ENCODE data around the gene FILIP1L.

FILIP1L gene

DNA sequence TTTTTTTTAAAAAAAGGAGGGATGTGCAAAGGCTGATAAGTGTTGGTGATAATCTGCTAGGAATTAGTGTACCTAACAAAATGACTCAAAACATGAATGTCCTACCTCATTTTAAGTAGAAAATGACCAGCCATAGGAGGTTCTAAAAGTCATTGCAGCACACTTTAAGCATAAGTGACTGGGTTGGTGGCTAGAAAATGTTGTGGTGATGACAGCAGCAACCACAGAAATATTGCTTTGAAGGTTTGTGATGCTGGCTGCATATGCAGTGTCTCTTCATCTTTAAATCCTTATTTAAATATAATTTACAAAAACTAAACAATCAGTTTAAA lies 241.4 kb downstream of the FILIP1L start:
- Histone ChIP-seq H3K27ac (ENCODE audit: low read length) (no peak overlapping the region), H2AFZ (ENCODE audit: low read depth, low read length) (no peak overlapping the region), H3K9ac (ENCODE audit: low read depth, low read length) (no peak overlapping the region), H3K4me2 (ENCODE audit: insufficient read depth, low read length) (no peak overlapping the region), H3K9me3 (ENCODE audit: insufficient read depth, low read length, severe bottlenecking) (no peaks in the 10 kb centered on the region), H4K20me1 (ENCODE audit: insufficient read depth, low read length) (peaks cover 19% of the 10 kb centered on the region; the same call in 1 of the 2 replicates), H3K79me2 (ENCODE audit: insufficient read depth, low read length) (no peaks in the 10 kb centered on the region), H3K27me3 (ENCODE audit: insufficient read depth, low read length, poor library complexity) (no peaks in the 10 kb centered on the region), H3K4me3 (ENCODE audit: low read depth in 1 of 2, low read length in 2 of 2) (no peak overlapping the region), H3K4me1 (ENCODE audit: insufficient read depth, low read length) (no peaks in the 10 kb centered on the region), H3K36me3 (ENCODE audit: insufficient read depth, low read length) (no peaks in the 10 kb centered on the region)
- ATAC-seq (ENCODE audit: insufficient read depth, low read depth) (peak; percentile 44; the same call in 1 of the 3 replicates), DNase-seq (no peak)
- TF ChIP-seq, protein P1, sequence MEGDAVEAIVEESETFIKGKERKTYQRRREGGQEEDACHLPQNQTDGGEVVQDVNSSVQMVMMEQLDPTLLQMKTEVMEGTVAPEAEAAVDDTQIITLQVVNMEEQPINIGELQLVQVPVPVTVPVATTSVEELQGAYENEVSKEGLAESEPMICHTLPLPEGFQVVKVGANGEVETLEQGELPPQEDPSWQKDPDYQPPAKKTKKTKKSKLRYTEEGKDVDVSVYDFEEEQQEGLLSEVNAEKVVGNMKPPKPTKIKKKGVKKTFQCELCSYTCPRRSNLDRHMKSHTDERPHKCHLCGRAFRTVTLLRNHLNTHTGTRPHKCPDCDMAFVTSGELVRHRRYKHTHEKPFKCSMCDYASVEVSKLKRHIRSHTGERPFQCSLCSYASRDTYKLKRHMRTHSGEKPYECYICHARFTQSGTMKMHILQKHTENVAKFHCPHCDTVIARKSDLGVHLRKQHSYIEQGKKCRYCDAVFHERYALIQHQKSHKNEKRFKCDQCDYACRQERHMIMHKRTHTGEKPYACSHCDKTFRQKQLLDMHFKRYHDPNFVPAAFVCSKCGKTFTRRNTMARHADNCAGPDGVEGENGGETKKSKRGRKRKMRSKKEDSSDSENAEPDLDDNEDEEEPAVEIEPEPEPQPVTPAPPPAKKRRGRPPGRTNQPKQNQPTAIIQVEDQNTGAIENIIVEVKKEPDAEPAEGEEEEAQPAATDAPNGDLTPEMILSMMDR (IDR thresholded peaks at IDR 0.05; ENCODE audit: borderline replicate concordance, extremely low read depth, low read length, poor library complexity, severe bottlenecking): no peak
- no peak for TF ChIP-seq EZH2 (IDR thresholded peaks at IDR 0.05; ENCODE audit: borderline replicate concordance, low read depth, low read length, severe bottlenecking)

DNA sequence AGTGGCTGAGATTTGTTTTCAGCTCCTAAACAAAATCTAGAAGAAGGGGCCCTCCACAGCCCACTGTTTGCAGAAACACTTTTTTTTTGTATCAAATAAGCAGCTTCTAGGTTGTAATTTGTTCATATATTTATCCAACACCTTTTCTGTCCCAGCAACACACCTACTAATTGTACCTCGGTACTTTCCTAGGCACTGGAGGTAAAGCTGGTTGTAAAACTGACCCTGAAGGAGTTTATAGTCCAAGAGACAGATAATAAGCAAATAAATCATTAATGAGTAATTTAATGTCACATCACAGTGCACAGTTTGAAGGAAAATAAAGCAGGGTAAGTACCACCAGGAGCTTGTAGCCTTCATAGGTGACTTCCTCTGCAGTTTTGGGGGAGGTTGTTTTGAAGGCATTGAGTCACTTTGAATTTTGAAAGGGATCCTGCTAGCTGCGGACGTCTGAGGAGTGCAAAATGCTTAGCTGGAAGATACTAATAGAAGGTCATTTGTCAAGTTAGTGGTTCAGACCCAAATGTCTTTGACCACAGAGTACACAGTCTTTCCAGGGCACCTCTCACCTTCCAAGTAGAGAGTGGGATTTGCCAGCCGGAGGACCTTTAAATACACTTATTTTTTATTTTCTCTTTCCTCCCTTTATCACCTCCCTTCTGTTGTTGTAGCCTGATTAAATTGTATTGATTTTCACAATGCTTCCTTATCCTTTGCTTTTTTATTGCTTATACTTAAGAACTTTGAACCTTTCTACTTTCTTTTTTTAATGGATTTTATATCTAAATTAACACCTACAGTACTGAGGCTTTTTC lies 242.9 kb downstream of the FILIP1L start:
- ATAC-seq (ENCODE audit: insufficient read depth, low read depth): no peak
- H3K36me3 ChIP-seq (ENCODE audit: insufficient read depth, low read length): no peaks in the 10 kb centered on the region
- no peaks in the 10 kb centered on the region for H3K79me2 ChIP-seq (ENCODE audit: insufficient read depth, low read length)
- no peak overlapping the region for H3K4me2 ChIP-seq (ENCODE audit: insufficient read depth, low read length)
- no peak overlapping the region for H3K4me3 ChIP-seq (ENCODE audit: low read depth in 1 of 2, low read length in 2 of 2)
- TF ChIP-seq, protein P1 (IDR thresholded peaks at IDR 0.05; ENCODE audit: borderline replicate concordance, extremely low read depth, low read length, poor library complexity, severe bottlenecking): no peak
- no peak for TF ChIP-seq EZH2 (IDR thresholded peaks at IDR 0.05; ENCODE audit: borderline replicate concordance, low read depth, low read length, severe bottlenecking)
- no peak overlapping the region for H3K27ac ChIP-seq (ENCODE audit: low read length)
- no peak overlapping the region for H2AFZ ChIP-seq (ENCODE audit: low read depth, low read length)
- no peaks in the 10 kb centered on the region for H3K27me3 ChIP-seq (ENCODE audit: insufficient read depth, low read length, poor library complexity)
- H4K20me1 ChIP-seq (ENCODE audit: insufficient read depth, low read length): peaks cover 26% of the 10 kb centered on the region; the same call in 1 of the 2 replicates
- no peak overlapping the region for H3K9ac ChIP-seq (ENCODE audit: low read depth, low read length)
- no peak for DNase-seq
- H3K9me3 ChIP-seq (ENCODE audit: insufficient read depth, low read length, severe bottlenecking): no peaks in the 10 kb centered on the region
- peaks cover 7% of the 10 kb centered on the region for H3K4me1 ChIP-seq (ENCODE audit: insufficient read depth, low read length)

DNA sequence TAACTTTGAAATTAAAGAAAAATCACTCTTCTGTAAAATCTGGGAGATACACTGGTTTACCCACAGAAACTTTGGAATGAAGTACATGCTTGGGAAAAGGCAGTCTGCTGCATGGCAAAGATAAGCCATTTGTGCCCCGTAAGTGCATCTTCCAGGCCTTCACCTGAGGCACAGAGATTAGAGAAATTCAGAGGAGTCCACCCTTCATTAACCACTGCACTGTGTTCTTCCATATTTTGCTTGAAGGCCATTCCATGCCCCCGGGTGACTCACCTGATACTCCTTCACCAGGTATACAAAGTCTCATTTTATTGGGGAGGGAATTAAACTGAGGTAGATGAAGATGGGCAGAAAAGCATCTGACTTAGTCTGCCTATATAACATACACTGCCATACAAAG lies 243.6 kb downstream of the FILIP1L start:
- ATAC-seq (ENCODE audit: insufficient read depth, low read depth): no peak
- H3K36me3 ChIP-seq (ENCODE audit: insufficient read depth, low read length): no peaks in the 10 kb centered on the region
- no peak for DNase-seq
- peaks cover 14% of the 10 kb centered on the region for H3K4me1 ChIP-seq (ENCODE audit: insufficient read depth, low read length)
- no peaks in the 10 kb centered on the region for H3K79me2 ChIP-seq (ENCODE audit: insufficient read depth, low read length)
- peaks cover 26% of the 10 kb centered on the region; the same call in 1 of the 2 replicates for H4K20me1 ChIP-seq (ENCODE audit: insufficient read depth, low read length)
- H3K4me3 ChIP-seq (ENCODE audit: low read depth in 1 of 2, low read length in 2 of 2): no peak overlapping the region
- no peak overlapping the region for H3K9ac ChIP-seq (ENCODE audit: low read depth, low read length)
- no peaks in the 10 kb centered on the region for H3K27me3 ChIP-seq (ENCODE audit: insufficient read depth, low read length, poor library complexity)
- H3K27ac ChIP-seq (ENCODE audit: low read length): no peak overlapping the region
- no peak overlapping the region for H3K4me2 ChIP-seq (ENCODE audit: insufficient read depth, low read length)
- no peak for TF ChIP-seq EZH2 (IDR thresholded peaks at IDR 0.05; ENCODE audit: borderline replicate concordance, low read depth, low read length, severe bottlenecking)
- TF ChIP-seq, protein P1 (IDR thresholded peaks at IDR 0.05; ENCODE audit: borderline replicate concordance, extremely low read depth, low read length, poor library complexity, severe bottlenecking): no peak
- H3K9me3 ChIP-seq (ENCODE audit: insufficient read depth, low read length, severe bottlenecking): no peaks in the 10 kb centered on the region
- H2AFZ ChIP-seq (ENCODE audit: low read depth, low read length): no peak overlapping the region
